NCI-H1092 (cell line): ENCODE data around the gene ZNF493.

Source experiments
- DNase-seq: peaks from one replicate; lab custom pipeline; 2025; lab: John Stamatoyannopoulos, UW

The ZNF493 gene

GRCh38 chr19:21396893-21397572, at the start of gene ZNF493:
Gene ZNF493, plus strand, starts transcription at chr19:21397133. Its CDS starts 105 bp downstream, at chr19:21397238.
- peak; percentile 90 for DNase-seq

GRCh38 chr19:21352830-21353229, 44.1 kb upstream of the ZNF493 start:
- DNase-seq = no peak

GRCh38 chr19:21358768-21359451, 38.0 kb upstream of the ZNF493 start, which contains the start of gene ZNF738:
Gene ZNF738, plus strand, starts transcription at chr19:21359000. Its CDS starts 141 bp downstream, at chr19:21359141.
- DNase-seq = peak; percentile 91

- no peak for DNase-seq
These were observed 34.6 kb upstream of the ZNF493 start for GRCh38 chr19:21362291-21362690.

- no peak for DNase-seq
These were observed 12.9 kb upstream of the ZNF493 start for GRCh38 chr19:21383980-21384582.

- no peak for DNase-seq
These were observed 812 bp upstream of the ZNF493 start for GRCh38 chr19:21396121-21396520.

GRCh38 chr19:21398851-21399250, 1.9 kb downstream of the ZNF493 start:
- DNase-seq = no peak

- no peak for DNase-seq
These were observed 5.5 kb downstream of the ZNF493 start for GRCh38 chr19:21402303-21402985.

- DNase-seq = no peak
These were observed 13.2 kb downstream of the ZNF493 start for GRCh38 chr19:21410166-21410565.

- DNase-seq = no peak
These were observed 25.3 kb downstream of the ZNF493 start for GRCh38 chr19:21422244-21422643.

GRCh38 chr19:21423057-21424041, 26.4 kb downstream of the ZNF493 start:
- no peak for DNase-seq

GRCh38 chr19:21430675-21431074, 33.7 kb downstream of the ZNF493 start:
- DNase-seq = no peak

GRCh38 chr19:21432590-21432989, 35.7 kb downstream of the ZNF493 start:
- DNase-seq = no peak

GRCh38 chr19:21434516-21434915, 37.6 kb downstream of the ZNF493 start:
- no peak for DNase-seq

GRCh38 chr19:21434967-21435544, 38.1 kb downstream of the ZNF493 start:
- no peak for DNase-seq

- no peak for DNase-seq
These were observed 42.3 kb downstream of the ZNF493 start for GRCh38 chr19:21439201-21439751.

GRCh38 chr19:21440321-21440720, 43.4 kb downstream of the ZNF493 start:
- no peak for DNase-seq

- no peak for DNase-seq
These were observed 54.3 kb downstream of the ZNF493 start for GRCh38 chr19:21451187-21451586.

GRCh38 chr19:21454901-21455300, 58.0 kb downstream of the ZNF493 start:
- no peak for DNase-seq

- DNase-seq = no peak
These were observed 63.8 kb downstream of the ZNF493 start for GRCh38 chr19:21460686-21461085.

GRCh38 chr19:21462540-21462939, 65.6 kb downstream of the ZNF493 start:
- DNase-seq = no peak
